Stimulated activated naive CD8-positive, alpha-beta T cell treated with anti-CD3 and anti-CD28 coated beads, Interleukin-15, Interleukin-2, amounts not matched to agents 100 ng/mL and 50 ng/mL, for 24 hours (primary cell): ENCODE results near the gene SRSF4.

ENCODE experiments used
- H3K27ac Mint-ChIP-seq: one replicate; pipeline ENCODE4 v1.8.0; 2021; ENCODE audit warnings: mild to moderate bottlenecking, mixed read lengths
- H3K27me3 Mint-ChIP-seq: one replicate; pipeline ENCODE4 v1.8.0; 2021; ENCODE audit warnings: mixed read lengths
- H3K36me3 Mint-ChIP-seq: one replicate; pipeline ENCODE4 v1.8.0; 2021; ENCODE audit warnings: low read depth, mixed read lengths
- H3K4me1 Mint-ChIP-seq: one replicate; pipeline ENCODE4 v1.8.0; 2021; ENCODE audit warnings: low read depth, mixed read lengths
- H3K4me3 Mint-ChIP-seq: one replicate; pipeline ENCODE4 v1.8.0; 2021; ENCODE audit warnings: mild to moderate bottlenecking, mixed read lengths
- H3K9me3 Mint-ChIP-seq: one replicate; pipeline ENCODE4 v1.8.0; 2021; ENCODE audit warnings: mixed read lengths

The SRSF4 gene

GRCh38 chr1:29129916-29130315 lies 51.8 kb downstream of the SRSF4 start:
- peaks cover 14% of the 10 kb centered on the region for H3K27me3 Mint-ChIP-seq
- H3K27ac Mint-ChIP-seq: no peak overlapping the region
- no peak overlapping the region for H3K4me3 Mint-ChIP-seq
- no peaks in the 10 kb centered on the region for H3K9me3 Mint-ChIP-seq
- no peaks in the 10 kb centered on the region for H3K36me3 Mint-ChIP-seq
- peaks cover 11% of the 10 kb centered on the region for H3K4me1 Mint-ChIP-seq

- H3K27ac Mint-ChIP-seq: no peak overlapping the region
- H3K4me3 Mint-ChIP-seq: no peak overlapping the region
- H3K4me1 Mint-ChIP-seq: peaks cover 7% of the 10 kb centered on the region
- H3K9me3 Mint-ChIP-seq: no peaks in the 10 kb centered on the region
- H3K36me3 Mint-ChIP-seq: no peaks in the 10 kb centered on the region
- peaks cover 14% of the 10 kb centered on the region for H3K27me3 Mint-ChIP-seq
Observed at GRCh38 chr1:29128739-29129138, 53.0 kb downstream of the SRSF4 start.

- H3K27ac Mint-ChIP-seq: no peak overlapping the region
- H3K27me3 Mint-ChIP-seq: peaks cover 14% of the 10 kb centered on the region
- H3K4me1 Mint-ChIP-seq: peaks cover 9% of the 10 kb centered on the region
- peak overlapping the region; percentile 70 for H3K4me3 Mint-ChIP-seq
- H3K9me3 Mint-ChIP-seq: no peaks in the 10 kb centered on the region
- H3K36me3 Mint-ChIP-seq: no peaks in the 10 kb centered on the region
Observed at GRCh38 chr1:29126198-29126597, 55.5 kb downstream of the SRSF4 start.

GRCh38 chr1:29125788-29126187 lies 55.9 kb downstream of the SRSF4 start:
- peak overlapping the region; percentile 70 for H3K4me3 Mint-ChIP-seq
- H3K9me3 Mint-ChIP-seq: no peaks in the 10 kb centered on the region
- peaks cover 16% of the 10 kb centered on the region for H3K27me3 Mint-ChIP-seq
- peak overlapping the region; percentile 73 for H3K27ac Mint-ChIP-seq
- peaks cover 9% of the 10 kb centered on the region for H3K4me1 Mint-ChIP-seq
- no peaks in the 10 kb centered on the region for H3K36me3 Mint-ChIP-seq

GRCh38 chr1:29125237-29125641 lies 56.5 kb downstream of the SRSF4 start:
- Mint-ChIP-seq H3K27ac (peak overlapping the region; percentile 73), H3K9me3 (no peaks in the 10 kb centered on the region), H3K27me3 (peaks cover 17% of the 10 kb centered on the region), H3K4me3 (peak overlapping the region; percentile 70), H3K4me1 (peaks cover 9% of the 10 kb centered on the region), H3K36me3 (no peaks in the 10 kb centered on the region)

GRCh38 chr1:29124366-29125236 lies 57.1 kb downstream of the SRSF4 start:
- peak overlapping the region; percentile 26 for H3K27ac Mint-ChIP-seq
- H3K36me3 Mint-ChIP-seq: no peaks in the 10 kb centered on the region
- H3K27me3 Mint-ChIP-seq: peaks cover 17% of the 10 kb centered on the region

GRCh38 chr1:29123887-29124365 lies 57.8 kb downstream of the SRSF4 start, which contains the start of gene TMEM200B:
TSS of gene TMEM200B (minus strand) at chr1:29123903. CDS start at chr1:29121828, 2,075 bp downstream.
- Mint-ChIP-seq H3K27me3 (peaks cover 17% of the 10 kb centered on the region), H3K27ac (peak within 1 kb of the TSS; percentile 26), H3K4me1 (peaks cover 9% of the 10 kb centered on the region), H3K4me3 (peak within 1 kb of the TSS; percentile 76), H3K36me3 (peaks cover 4% of the 10 kb centered on the region), H3K9me3 (no peaks in the 10 kb centered on the region)

More at GRCh38 chr1:29124366-29125236, 57.1 kb downstream of the SRSF4 start:
- H3K9me3 Mint-ChIP-seq: no peaks in the 10 kb centered on the region
- peaks cover 9% of the 10 kb centered on the region for H3K4me1 Mint-ChIP-seq
- peak overlapping the region; percentile 76 for H3K4me3 Mint-ChIP-seq

GRCh38 chr1:29123053-29123886 lies 58.4 kb downstream of the SRSF4 start:
- peaks cover 9% of the 10 kb centered on the region for H3K4me1 Mint-ChIP-seq
- H3K9me3 Mint-ChIP-seq: no peaks in the 10 kb centered on the region
- peaks cover 10% of the 10 kb centered on the region for H3K36me3 Mint-ChIP-seq
- peak overlapping the region; percentile 76 for H3K4me3 Mint-ChIP-seq
- no peak overlapping the region for H3K27ac Mint-ChIP-seq
- H3K27me3 Mint-ChIP-seq: peaks cover 17% of the 10 kb centered on the region

- no peaks in the 10 kb centered on the region for H3K9me3 Mint-ChIP-seq
- H3K4me3 Mint-ChIP-seq: peak overlapping the region; percentile 76
- H3K27me3 Mint-ChIP-seq: peaks cover 13% of the 10 kb centered on the region
- peaks cover 13% of the 10 kb centered on the region for H3K36me3 Mint-ChIP-seq
- peaks cover 9% of the 10 kb centered on the region for H3K4me1 Mint-ChIP-seq
- no peak overlapping the region for H3K27ac Mint-ChIP-seq
Observed at GRCh38 chr1:29122682-29123052, 59.0 kb downstream of the SRSF4 start.

GRCh38 chr1:29121936-29122681 lies 59.6 kb downstream of the SRSF4 start:
- Mint-ChIP-seq H3K27me3 (peaks cover 13% of the 10 kb centered on the region), H3K27ac (no peak overlapping the region), H3K36me3 (peaks cover 19% of the 10 kb centered on the region), H3K9me3 (no peaks in the 10 kb centered on the region), H3K4me3 (peak overlapping the region; percentile 76), H3K4me1 (peaks cover 9% of the 10 kb centered on the region)

GRCh38 chr1:29121516-29121935 lies 60.2 kb downstream of the SRSF4 start:
- no peak overlapping the region for H3K27ac Mint-ChIP-seq
- H3K27me3 Mint-ChIP-seq: peaks cover 13% of the 10 kb centered on the region
- no peaks in the 10 kb centered on the region for H3K9me3 Mint-ChIP-seq
- peaks cover 24% of the 10 kb centered on the region for H3K36me3 Mint-ChIP-seq
- peak overlapping the region; percentile 32 for H3K4me3 Mint-ChIP-seq
- peaks cover 9% of the 10 kb centered on the region for H3K4me1 Mint-ChIP-seq

- peaks cover 11% of the 10 kb centered on the region for H3K27me3 Mint-ChIP-seq
- H3K36me3 Mint-ChIP-seq: peaks cover 29% of the 10 kb centered on the region
- H3K27ac Mint-ChIP-seq: no peak overlapping the region
- peaks cover 9% of the 10 kb centered on the region for H3K4me1 Mint-ChIP-seq
- H3K9me3 Mint-ChIP-seq: no peaks in the 10 kb centered on the region
- H3K4me3 Mint-ChIP-seq: no peak overlapping the region
Observed at GRCh38 chr1:29120947-29121485, 60.7 kb downstream of the SRSF4 start.

GRCh38 chr1:29120367-29120766 lies 61.3 kb downstream of the SRSF4 start:
- Mint-ChIP-seq H3K27ac (no peak overlapping the region), H3K36me3 (peaks cover 34% of the 10 kb centered on the region), H3K27me3 (peaks cover 5% of the 10 kb centered on the region), H3K9me3 (no peaks in the 10 kb centered on the region), H3K4me3 (no peak overlapping the region), H3K4me1 (peaks cover 3% of the 10 kb centered on the region)
